Natural killer cell (primary cell): ENCODE results near the gene MAPKAPK3. TPM values are rescaled to one million over a fixed set of nuclear protein-coding genes. Genes with fewer than 3 reads are reported as not detected.

Source experiments
- ATAC-seq, 3 donors: fragments of 150-1000 bp in 2 of 3; fragments of 200-7000 bp in 1 of 3; cut with Tn5 transposase; 1 replicate in 1 of 3; 2 replicates in 2 of 3; pipeline ENCODE4 v1.10.0; 2021; ENCODE audit warnings: mild to moderate bottlenecking in 2 of 3, moderate library complexity in 2 of 3
- DNase-seq, 2 donors: peaks; one replicate each; pipeline versions ENCODE4 v3.0.0 to v3.0.0-alpha.2; 2013 to 2021; ENCODE audit warnings: mixed read lengths in 1 of 2
- H3K27ac ChIP-seq: one replicate; pipeline ENCODE4 v1.5.1; 2013; ENCODE audit warnings: mild to moderate bottlenecking, low read length
- H3K27me3 ChIP-seq: one replicate; pipeline ENCODE4 v1.6.1; 2013; ENCODE audit warnings: low read length; ENCODE audit not compliant: control insufficient read depth, insufficient read depth
- H3K36me3 ChIP-seq: one replicate; pipeline ENCODE4 v1.6.1; 2013; ENCODE audit warnings: low read length; ENCODE audit not compliant: control insufficient read depth, insufficient read depth
- H3K4me1 ChIP-seq: one replicate; pipeline ENCODE4 v1.6.1; 2013; ENCODE audit warnings: low read length; ENCODE audit not compliant: control insufficient read depth, insufficient read depth
- H3K4me3 ChIP-seq: one replicate; pipeline ENCODE4 v1.5.1; 2013; ENCODE audit warnings: low read length
- H3K9me3 ChIP-seq: one replicate; pipeline ENCODE4 v1.6.1; 2013; ENCODE audit warnings: low read length; ENCODE audit not compliant: control insufficient read depth, insufficient read depth
- H3K27ac Mint-ChIP-seq, 2 donors: one replicate each; pipeline ENCODE4 v1.8.0; 2022; ENCODE audit warnings: mild to moderate bottlenecking in 2 of 2, mixed read lengths in 2 of 2, moderate library complexity in 1 of 2
- H3K27me3 Mint-ChIP-seq, 2 donors: one replicate each; pipeline ENCODE4 v1.8.0; 2022; ENCODE audit warnings: low read depth in 2 of 2, mixed read lengths in 2 of 2
- H3K36me3 Mint-ChIP-seq: one replicate; pipeline ENCODE4 v1.8.0; 2022; ENCODE audit warnings: mixed read lengths
- H3K4me1 Mint-ChIP-seq, 2 donors: one replicate each; pipeline ENCODE4 v1.8.0; 2022; ENCODE audit warnings: mixed read lengths in 2 of 2
- H3K4me3 Mint-ChIP-seq: one replicate; pipeline ENCODE4 v1.8.0; 2022; ENCODE audit warnings: mild to moderate bottlenecking, moderate library complexity, mixed read lengths
- H3K9me3 Mint-ChIP-seq, 2 donors: one replicate each; pipeline ENCODE4 v1.8.0; 2022; ENCODE audit warnings: mixed read lengths in 2 of 2
- WGBS: methylation state at CpG from one replicate; pipeline ENCODE4 v1.1.7; 2013; ENCODE audit warnings: missing lambda C conversion rate; ENCODE audit not compliant: insufficient coverage; 5-methylcytosine and 5-hydroxymethylcytosine counted together
- intact Hi-C: fragments of 100-400 bp; cut with micrococcal nuclease; formaldehyde crosslinking; loops from one replicate; pipeline ENCODE4 v1.14.2; 2022
- total RNA-seq, 4 donors: library from RNA; stranded (reverse); fragments of 120-200 nt in 1 of 4; gene quantifications; one replicate each; pipeline versions ENCODE4 v1.2.3 to v1.2.4, GENCODE V29; 2013 to 2022
- TF ChIP-seq, protein P1 (sequence below): fragments of 200-600 bp; IDR thresholded peaks from one replicate; pipeline ENCODE4 v1.8.0; 2022; ENCODE audit warnings: antibody characterized with exemption

Gene MAPKAPK3
- total RNA-seq, 3 donors from 2014 or later (not counting 1 experiment from before 2014, with no cell fraction given), result 48.0 to 57.7 (median 49.3) TPM

DNA sequence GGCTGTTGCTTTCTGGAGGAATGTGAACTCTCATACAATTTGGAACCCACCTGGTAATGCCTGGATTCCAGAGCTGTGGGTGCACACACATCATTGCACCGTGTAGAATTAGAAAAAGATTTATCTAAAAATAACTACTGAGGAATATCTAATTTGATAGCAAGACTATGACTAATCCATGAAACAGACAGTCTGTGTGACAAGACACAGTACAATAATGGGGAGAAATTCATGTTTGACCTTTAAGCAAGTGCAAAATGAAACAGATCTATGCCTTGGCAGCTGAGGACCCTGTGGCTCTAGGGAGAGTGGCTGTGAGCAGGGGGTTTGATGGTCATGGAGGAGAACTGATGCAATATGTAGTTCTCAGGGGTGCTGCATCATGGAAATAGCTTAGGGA, 49.9 kb downstream of the MAPKAPK3 start:
- Histone ChIP-seq H3K27ac (no peak overlapping the region), H3K9me3 (no peaks in the 10 kb centered on the region), H3K4me1 (peaks cover 7% of the 10 kb centered on the region), H3K4me3 (no peak overlapping the region), H3K36me3 (no peaks in the 10 kb centered on the region), H3K27me3 (no peaks in the 10 kb centered on the region)
- Mint-ChIP-seq H3K27ac (no peak overlapping the region), H3K4me3 (no peak overlapping the region), H3K27me3 (peaks cover 2 to 8% of the 10 kb centered on the region in 2 donors), H3K36me3 (no peaks in the 10 kb centered on the region), H3K4me1 (peaks cover 11 to 12% of the 10 kb centered on the region in 2 donors), H3K9me3 (no peaks in the 10 kb centered on the region)
- TF ChIP-seq, protein P1, sequence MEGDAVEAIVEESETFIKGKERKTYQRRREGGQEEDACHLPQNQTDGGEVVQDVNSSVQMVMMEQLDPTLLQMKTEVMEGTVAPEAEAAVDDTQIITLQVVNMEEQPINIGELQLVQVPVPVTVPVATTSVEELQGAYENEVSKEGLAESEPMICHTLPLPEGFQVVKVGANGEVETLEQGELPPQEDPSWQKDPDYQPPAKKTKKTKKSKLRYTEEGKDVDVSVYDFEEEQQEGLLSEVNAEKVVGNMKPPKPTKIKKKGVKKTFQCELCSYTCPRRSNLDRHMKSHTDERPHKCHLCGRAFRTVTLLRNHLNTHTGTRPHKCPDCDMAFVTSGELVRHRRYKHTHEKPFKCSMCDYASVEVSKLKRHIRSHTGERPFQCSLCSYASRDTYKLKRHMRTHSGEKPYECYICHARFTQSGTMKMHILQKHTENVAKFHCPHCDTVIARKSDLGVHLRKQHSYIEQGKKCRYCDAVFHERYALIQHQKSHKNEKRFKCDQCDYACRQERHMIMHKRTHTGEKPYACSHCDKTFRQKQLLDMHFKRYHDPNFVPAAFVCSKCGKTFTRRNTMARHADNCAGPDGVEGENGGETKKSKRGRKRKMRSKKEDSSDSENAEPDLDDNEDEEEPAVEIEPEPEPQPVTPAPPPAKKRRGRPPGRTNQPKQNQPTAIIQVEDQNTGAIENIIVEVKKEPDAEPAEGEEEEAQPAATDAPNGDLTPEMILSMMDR, result no peak
- ATAC-seq, result no peak
- DNase-seq, result no peak
- WGBS, result no CpG with 5 or more reads among the region's 1 CpG
- intact Hi-C loops, result no loop called here

DNA sequence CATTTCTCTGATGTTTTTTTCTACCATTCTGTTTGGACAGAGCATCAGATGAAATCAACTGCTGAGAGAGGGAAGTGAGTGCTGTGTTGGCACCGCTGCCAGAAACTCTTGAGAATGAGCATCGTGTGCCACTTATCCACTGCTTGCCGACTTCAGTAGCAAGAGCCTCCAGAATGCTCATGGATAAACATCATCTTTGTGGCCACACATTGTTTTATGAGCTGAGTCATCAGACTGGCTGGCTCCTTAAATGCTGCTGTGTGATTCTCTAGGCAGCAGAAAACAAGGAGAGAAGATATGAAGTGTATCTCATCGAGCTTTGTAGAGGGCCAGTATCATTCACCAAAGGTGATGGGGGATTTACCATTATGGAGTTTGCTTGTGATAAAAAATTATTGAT, 54.4 kb downstream of the MAPKAPK3 start:
- H3K9me3 ChIP-seq, result no peaks in the 10 kb centered on the region
- peaks cover 12% of the 10 kb centered on the region for H3K27me3 ChIP-seq
- DNase-seq (no peak), ATAC-seq (no peak)
- Mint-ChIP-seq H3K4me1 (peaks cover 0 to 6% of the 10 kb centered on the region in 2 donors), H3K9me3 (no peaks in the 10 kb centered on the region), H3K27me3 (peaks cover 13 to 15% of the 10 kb centered on the region in 2 donors), H3K36me3 (no peaks in the 10 kb centered on the region), H3K27ac (no peak overlapping the region), H3K4me3 (no peak overlapping the region)
- intact Hi-C loops, result no loop called here
- WGBS, result 81% methylated on average over 4 of the region's 4 CpGs
- H3K27ac ChIP-seq, result no peak overlapping the region
- TF ChIP-seq, protein P1, result no peak
- H3K36me3 ChIP-seq, result no peaks in the 10 kb centered on the region
- peaks cover 7% of the 10 kb centered on the region for H3K4me1 ChIP-seq
- no peak overlapping the region for H3K4me3 ChIP-seq

DNA sequence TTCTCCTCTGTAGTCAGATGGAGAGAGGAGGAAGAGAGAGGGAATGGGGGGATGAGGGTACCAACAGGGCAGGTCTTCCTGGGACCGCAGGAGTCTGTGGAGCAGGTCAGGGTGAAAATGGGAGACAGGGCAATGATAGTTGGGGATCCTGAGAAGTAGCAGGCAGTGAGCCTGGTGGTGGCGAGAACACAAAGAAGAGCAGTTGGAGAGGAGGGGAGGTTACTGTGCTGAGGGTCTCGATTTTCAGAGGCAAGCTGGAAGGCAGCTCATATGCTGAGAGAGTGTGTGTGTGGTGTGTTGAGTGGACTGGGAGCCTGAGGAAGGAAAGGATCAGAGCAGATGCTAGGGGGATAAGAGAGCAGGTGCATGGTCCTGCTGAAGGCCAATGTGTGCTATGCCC, 55.7 kb downstream of the MAPKAPK3 start:
- H3K4me1 ChIP-seq, result peaks cover 7% of the 10 kb centered on the region
- no peak for ATAC-seq
- H3K9me3 ChIP-seq, result no peaks in the 10 kb centered on the region
- H3K4me3 Mint-ChIP-seq, result peak overlapping the region; percentile 1
- 83% methylated on average over 3 of the region's 3 CpGs for WGBS
- H3K27ac Mint-ChIP-seq, result no peak overlapping the region
- H3K36me3 ChIP-seq, result no peaks in the 10 kb centered on the region
- H3K27ac ChIP-seq, result no peak overlapping the region
- TF ChIP-seq, protein P1, result no peak
- peaks cover 9 to 15% of the 10 kb centered on the region in 2 donors for H3K27me3 Mint-ChIP-seq
- intact Hi-C loops, result no loop called here
- peaks cover 0 to 6% of the 10 kb centered on the region in 2 donors for H3K4me1 Mint-ChIP-seq
- H3K27me3 ChIP-seq, result peaks cover 17% of the 10 kb centered on the region
- no peak overlapping the region for H3K4me3 ChIP-seq
- H3K9me3 Mint-ChIP-seq, result no peaks in the 10 kb centered on the region
- no peaks in the 10 kb centered on the region for H3K36me3 Mint-ChIP-seq
- DNase-seq, result no peak

DNA sequence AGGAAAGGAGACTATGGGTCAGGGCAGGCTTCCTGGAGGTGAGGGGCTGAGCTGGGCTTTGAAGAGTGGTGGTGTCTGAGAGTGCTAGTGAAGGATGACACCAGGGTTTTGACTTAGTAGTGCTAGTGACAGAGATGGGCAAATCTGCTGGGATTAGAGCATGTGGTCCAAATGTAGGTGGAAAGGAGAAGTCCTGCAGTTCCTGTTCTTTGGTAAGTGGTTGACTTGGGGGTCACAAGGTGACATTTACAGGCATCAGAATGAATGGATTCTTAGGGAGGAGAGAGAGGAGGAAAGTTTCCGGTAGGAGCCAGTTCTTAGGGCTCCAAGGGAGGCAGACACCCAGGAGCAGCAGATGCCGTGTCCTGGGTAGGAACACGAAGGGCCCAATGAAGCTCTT, 57.0 kb downstream of the MAPKAPK3 start:
- no peak overlapping the region for H3K27ac ChIP-seq
- Mint-ChIP-seq H3K36me3 (no peaks in the 10 kb centered on the region), H3K27me3 (peaks cover 9 to 19% of the 10 kb centered on the region in 2 donors), H3K4me1 (peaks cover 0 to 6% of the 10 kb centered on the region in 2 donors), H3K9me3 (no peaks in the 10 kb centered on the region), H3K27ac (peak overlapping the region in 1 of 2 donors; percentile 31), H3K4me3 (peak overlapping the region; percentile 76)
- H3K4me1 ChIP-seq, result peaks cover 7% of the 10 kb centered on the region
- no peaks in the 10 kb centered on the region for H3K9me3 ChIP-seq
- DNase-seq (no peak), ATAC-seq (no peak)
- TF ChIP-seq, protein P1, result no peak
- no peaks in the 10 kb centered on the region for H3K36me3 ChIP-seq
- H3K27me3 ChIP-seq, result peaks cover 24% of the 10 kb centered on the region
- 51% methylated on average over 3 of the region's 3 CpGs for WGBS
- intact Hi-C loops, result no loop called here
- H3K4me3 ChIP-seq, result no peak overlapping the region
